Endothelial cell (in vitro differentiated cells): ENCODE data around the gene PLCB1. TPM values are rescaled to one million over a fixed set of nuclear protein-coding genes. Genes with fewer than 3 reads are reported as not detected.

Experiments used
- DNase-seq: peaks from one replicate; pipeline ENCODE4 v3.0.0; 2021; ENCODE audit warnings: low spot score
- H3K27ac Mint-ChIP-seq: one replicate; pipeline ENCODE4 v1.8.0; 2021; ENCODE audit warnings: mixed read lengths, inconsistent platforms; ENCODE audit not compliant: unreplicated experiment
- H3K27me3 Mint-ChIP-seq: one replicate; pipeline ENCODE4 v1.8.0; 2021; ENCODE audit warnings: mild to moderate bottlenecking, moderate library complexity, mixed read lengths, inconsistent platforms; ENCODE audit not compliant: unreplicated experiment
- H3K36me3 Mint-ChIP-seq: one replicate; pipeline ENCODE4 v1.8.0; 2021; ENCODE audit warnings: mild to moderate bottlenecking, low read depth, mixed read lengths, inconsistent platforms; ENCODE audit not compliant: unreplicated experiment
- H3K4me1 Mint-ChIP-seq: one replicate; pipeline ENCODE4 v1.8.0; 2021; ENCODE audit warnings: mild to moderate bottlenecking, mixed read lengths, inconsistent platforms; ENCODE audit not compliant: unreplicated experiment
- H3K4me3 Mint-ChIP-seq: one replicate; pipeline ENCODE4 v1.8.0; 2021; ENCODE audit warnings: mild to moderate bottlenecking, mixed read lengths, inconsistent platforms; ENCODE audit not compliant: unreplicated experiment
- H3K9me3 Mint-ChIP-seq: one replicate; pipeline ENCODE4 v1.8.0; 2021; ENCODE audit warnings: mixed read lengths, inconsistent platforms; ENCODE audit not compliant: unreplicated experiment
- CTCF ChIP-seq: fragments of 200-600 bp; sonication (generic); IDR thresholded peaks from one replicate; pipeline ENCODE4 v1.5.0; 2021; ENCODE audit warnings: antibody characterized with exemption; ENCODE audit not compliant: unreplicated experiment
- total RNA-seq: library from RNA; stranded (reverse); fragmentation: NEBNext Ultra II Directional; extraction: Animal tissue kit (Norgen Biotek cat#: 25700); gene quantifications from one replicate; pipeline ENCODE4 v1.2.1, GENCODE V29; 2021; ENCODE audit not compliant: unreplicated experiment

The PLCB1 gene
- total RNA-seq, 1 donor from 2014 or later: 8.1 TPM

GRCh38 chr20:8232332-8232731 is 100.3 kb downstream of the PLCB1 start:
- Mint-ChIP-seq H3K9me3 (no peaks in the 10 kb centered on the region), H3K36me3 (no peaks in the 10 kb centered on the region), H3K4me3 (no peak overlapping the region), H3K27me3 (no peaks in the 10 kb centered on the region), H3K4me1 (no peaks in the 10 kb centered on the region), H3K27ac (no peak overlapping the region)
- TF ChIP-seq CTCF: no peak
- no peak for DNase-seq

- Mint-ChIP-seq H3K4me3 (no peak overlapping the region), H3K27me3 (no peaks in the 10 kb centered on the region), H3K27ac (no peak overlapping the region), H3K9me3 (no peaks in the 10 kb centered on the region), H3K4me1 (no peaks in the 10 kb centered on the region), H3K36me3 (no peaks in the 10 kb centered on the region)
- no peak for TF ChIP-seq CTCF
- DNase-seq: no peak
Measured at GRCh38 chr20:8234580-8234979, 102.5 kb downstream of the PLCB1 start.

- Mint-ChIP-seq H3K9me3 (no peaks in the 10 kb centered on the region), H3K4me1 (no peaks in the 10 kb centered on the region), H3K36me3 (no peaks in the 10 kb centered on the region), H3K27me3 (peaks cover 2% of the 10 kb centered on the region), H3K27ac (no peak overlapping the region), H3K4me3 (no peak overlapping the region)
- no peak for DNase-seq
- no peak for TF ChIP-seq CTCF
Measured at GRCh38 chr20:8242066-8242465, 110.0 kb downstream of the PLCB1 start.

- Mint-ChIP-seq H3K27me3 (peaks cover 2% of the 10 kb centered on the region), H3K4me3 (no peak overlapping the region), H3K36me3 (no peaks in the 10 kb centered on the region), H3K27ac (no peak overlapping the region), H3K4me1 (no peaks in the 10 kb centered on the region), H3K9me3 (no peaks in the 10 kb centered on the region)
- DNase-seq: no peak
- no peak for TF ChIP-seq CTCF
Measured at GRCh38 chr20:8242827-8243724, 111.0 kb downstream of the PLCB1 start.

GRCh38 chr20:8244637-8245036 is 112.6 kb downstream of the PLCB1 start:
- no peaks in the 10 kb centered on the region for H3K36me3 Mint-ChIP-seq
- H3K4me3 Mint-ChIP-seq: no peak overlapping the region
- no peaks in the 10 kb centered on the region for H3K9me3 Mint-ChIP-seq
- no peak for TF ChIP-seq CTCF
- H3K4me1 Mint-ChIP-seq: no peaks in the 10 kb centered on the region
- H3K27ac Mint-ChIP-seq: no peak overlapping the region
- H3K27me3 Mint-ChIP-seq: peaks cover 2% of the 10 kb centered on the region
- no peak for DNase-seq
